ENCODE measurements around the gene S1PR5. TPM values are rescaled to one million over a fixed set of nuclear protein-coding genes. Genes with fewer than 3 reads are reported as not detected.
"Not testable (repeated sequence)": the region's sequence is repeated elsewhere in the genome, so short reads cannot be mapped to it uniquely, and the experiment has no call there.

S1PR5 gene
- total and polyA plus RNA-seq, 12 donors = 0.14 to 3.0 (median 0.55) TPM; not detected in 1

GRCh38 chr19:10532457-10532856 is 15.2 kb upstream of the S1PR5 start:
- DNase-seq = no peak
- 84 to 100% (median 100%) methylated on average over 1 of the region's 1 CpG; no CpG with 5 or more reads in 1 of the 4 donors for WGBS, 4 donors
- H3K9me3 ChIP-seq (replicated peaks in 1 of 3) = no peaks in the 10 kb centered on the region
- no peak for TF ChIP-seq POLR2A (IDR thresholded peaks at IDR 0.05)
- TF ChIP-seq, protein P1, sequence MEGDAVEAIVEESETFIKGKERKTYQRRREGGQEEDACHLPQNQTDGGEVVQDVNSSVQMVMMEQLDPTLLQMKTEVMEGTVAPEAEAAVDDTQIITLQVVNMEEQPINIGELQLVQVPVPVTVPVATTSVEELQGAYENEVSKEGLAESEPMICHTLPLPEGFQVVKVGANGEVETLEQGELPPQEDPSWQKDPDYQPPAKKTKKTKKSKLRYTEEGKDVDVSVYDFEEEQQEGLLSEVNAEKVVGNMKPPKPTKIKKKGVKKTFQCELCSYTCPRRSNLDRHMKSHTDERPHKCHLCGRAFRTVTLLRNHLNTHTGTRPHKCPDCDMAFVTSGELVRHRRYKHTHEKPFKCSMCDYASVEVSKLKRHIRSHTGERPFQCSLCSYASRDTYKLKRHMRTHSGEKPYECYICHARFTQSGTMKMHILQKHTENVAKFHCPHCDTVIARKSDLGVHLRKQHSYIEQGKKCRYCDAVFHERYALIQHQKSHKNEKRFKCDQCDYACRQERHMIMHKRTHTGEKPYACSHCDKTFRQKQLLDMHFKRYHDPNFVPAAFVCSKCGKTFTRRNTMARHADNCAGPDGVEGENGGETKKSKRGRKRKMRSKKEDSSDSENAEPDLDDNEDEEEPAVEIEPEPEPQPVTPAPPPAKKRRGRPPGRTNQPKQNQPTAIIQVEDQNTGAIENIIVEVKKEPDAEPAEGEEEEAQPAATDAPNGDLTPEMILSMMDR (IDR thresholded peaks at IDR 0.05) = no peak
- no peak overlapping the region for H3K4me3 ChIP-seq
- H3K4me1 ChIP-seq (replicated peaks in 1 of 2) = no peaks in the 10 kb centered on the region
- no peak overlapping the region for H3K27ac ChIP-seq
- intact Hi-C loops (cut with DNase I) = no loop called here
- H3K36me3 ChIP-seq (replicated peaks in 1 of 2) = no peaks in the 10 kb centered on the region
- H3K27me3 ChIP-seq = no peaks in the 10 kb centered on the region

GRCh38 chr19:10526887-10527286 is 9.6 kb upstream of the S1PR5 start:
- 63 to 79% (median 69%) methylated on average over 8 of the region's 8 CpGs for WGBS, 4 donors
- DNase-seq; H3K4me3 ChIP-seq; H3K36me3 ChIP-seq (replicated peaks in 1 of 2); H3K9me3 ChIP-seq (replicated peaks in 1 of 3); intact Hi-C loops (cut with DNase I); H3K27ac ChIP-seq; H3K27me3 ChIP-seq; H3K4me1 ChIP-seq (replicated peaks in 1 of 2): not testable (repeated sequence)

DNA sequence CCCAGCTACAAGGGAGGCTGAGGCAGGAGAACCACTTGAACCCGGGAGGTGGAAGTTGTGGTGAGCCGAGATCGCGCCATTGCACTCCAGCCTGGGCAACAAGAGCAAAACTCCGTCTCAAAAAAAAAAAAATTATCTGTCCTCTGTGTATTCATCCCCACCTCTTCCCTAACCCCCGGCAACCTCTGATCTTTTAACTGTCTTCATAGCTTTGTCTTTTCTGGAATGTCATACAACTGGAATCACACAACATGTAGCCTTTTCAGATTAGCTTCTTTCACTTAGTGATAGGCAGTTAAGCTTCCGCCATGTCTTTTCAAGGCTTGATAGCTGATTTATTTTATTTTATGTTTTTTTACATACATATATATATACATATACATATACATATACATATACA is 8.4 kb upstream of the S1PR5 start:
- no peak for DNase-seq
- H3K27ac ChIP-seq = no peak overlapping the region
- no peak overlapping the region for H3K4me3 ChIP-seq
- no peaks in the 10 kb centered on the region for H3K27me3 ChIP-seq
- H3K9me3 ChIP-seq (replicated peaks in 1 of 3) = no peaks in the 10 kb centered on the region
- WGBS, 4 donors = 85 to 92% (median 88%) methylated on average over 7 of the region's 7 CpGs
- no peaks in the 10 kb centered on the region for H3K36me3 ChIP-seq (replicated peaks in 1 of 2)
- intact Hi-C loops (cut with DNase I) = no loop called here
- TF ChIP-seq POLR2A (IDR thresholded peaks at IDR 0.05) = no peak
- TF ChIP-seq, protein P1 (IDR thresholded peaks at IDR 0.05) = no peak
- H3K4me1 ChIP-seq (replicated peaks in 1 of 2) = no peaks in the 10 kb centered on the region

GRCh38 chr19:10523135-10523636 is 5.9 kb upstream of the S1PR5 start:
- intact Hi-C loops (cut with DNase I) = no loop called here
- Histone ChIP-seq H3K27me3 (peaks cover 8% of the 10 kb centered on the region), H3K36me3 (replicated peaks in 1 of 2) (no peaks in the 10 kb centered on the region), H3K27ac (no peak overlapping the region), H3K4me3 (no peak overlapping the region), H3K9me3 (replicated peaks in 1 of 3) (no peaks in the 10 kb centered on the region), H3K4me1 (replicated peaks in 1 of 2) (peaks cover 0 to 4% of the 10 kb centered on the region in 2 donors)
- 68 to 85% (median 82%) methylated on average over 3 of the region's 3 CpGs for WGBS, 4 donors
- no peak for DNase-seq
- TF ChIP-seq, protein P1 (IDR thresholded peaks at IDR 0.05) = no peak
- no peak for TF ChIP-seq POLR2A (IDR thresholded peaks at IDR 0.05)

- H3K27ac ChIP-seq = no peak overlapping the region
- H3K9me3 ChIP-seq (replicated peaks in 1 of 3) = no peaks in the 10 kb centered on the region
- 76 to 80% (median 77%) methylated on average over 10 to 13 of the region's 13 CpGs for WGBS, 4 donors
- no peak for DNase-seq
- H3K36me3 ChIP-seq (replicated peaks in 1 of 2) = no peaks in the 10 kb centered on the region
- TF ChIP-seq, protein P1 (IDR thresholded peaks at IDR 0.05) = no peak
- TF ChIP-seq POLR2A (IDR thresholded peaks at IDR 0.05) = no peak
- peaks cover 13 to 17% of the 10 kb centered on the region in 2 donors for H3K4me1 ChIP-seq (replicated peaks in 1 of 2)
- peaks cover 18% of the 10 kb centered on the region for H3K27me3 ChIP-seq
- no peak overlapping the region for H3K4me3 ChIP-seq
- intact Hi-C loops (cut with DNase I) = no loop called here
These were observed 4.4 kb upstream of the S1PR5 start for GRCh38 chr19:10521461-10522171.
